Mammary epithelial cell (primary cell): ENCODE results near the gene ALK.

ENCODE experiments used
- EZH2 ChIP-seq: IDR thresholded peaks from 2 replicates; pipeline ENCODE4 v1.6.1; 2012; ENCODE audit warnings: low read length, inconsistent platforms, borderline replicate concordance
- TF ChIP-seq, protein P1 (sequence below), 2 donors: IDR thresholded peaks in 1 of 2; conservative IDR thresholded peaks in 1 of 2; 2 replicates each; pipeline ENCODE4 v1.5.1; 2011 to 2012; ENCODE audit warnings: inconsistent platforms in 2 of 2, low read length in 2 of 2, mild to moderate bottlenecking in 2 of 2, control low read depth in 1 of 2, low read depth in 1 of 2; ENCODE audit not compliant: insufficient read depth in 1 of 2; ENCODE audit errors: extremely low read depth in 1 of 2

DNA sequence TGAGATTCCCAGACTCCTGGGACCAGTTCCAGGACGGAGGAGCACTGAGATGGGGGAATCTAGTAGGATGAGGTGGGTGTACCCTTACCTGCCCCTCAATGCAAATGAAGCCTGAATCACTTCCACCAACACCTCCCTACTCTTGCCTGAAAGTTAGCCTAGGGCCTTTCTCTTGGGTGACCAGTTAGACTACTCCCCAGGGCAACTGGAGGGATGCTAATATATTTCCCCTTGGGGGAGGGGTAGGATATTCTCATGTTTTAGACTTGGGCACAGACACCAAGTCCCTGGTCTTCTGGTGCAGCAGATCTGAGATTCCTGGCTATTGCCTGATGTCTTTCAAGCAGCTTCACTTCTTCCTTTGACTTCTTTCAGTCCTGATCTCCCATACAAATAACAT lies 334.5 kb downstream of the ALK start:
- TF ChIP-seq, protein P1, sequence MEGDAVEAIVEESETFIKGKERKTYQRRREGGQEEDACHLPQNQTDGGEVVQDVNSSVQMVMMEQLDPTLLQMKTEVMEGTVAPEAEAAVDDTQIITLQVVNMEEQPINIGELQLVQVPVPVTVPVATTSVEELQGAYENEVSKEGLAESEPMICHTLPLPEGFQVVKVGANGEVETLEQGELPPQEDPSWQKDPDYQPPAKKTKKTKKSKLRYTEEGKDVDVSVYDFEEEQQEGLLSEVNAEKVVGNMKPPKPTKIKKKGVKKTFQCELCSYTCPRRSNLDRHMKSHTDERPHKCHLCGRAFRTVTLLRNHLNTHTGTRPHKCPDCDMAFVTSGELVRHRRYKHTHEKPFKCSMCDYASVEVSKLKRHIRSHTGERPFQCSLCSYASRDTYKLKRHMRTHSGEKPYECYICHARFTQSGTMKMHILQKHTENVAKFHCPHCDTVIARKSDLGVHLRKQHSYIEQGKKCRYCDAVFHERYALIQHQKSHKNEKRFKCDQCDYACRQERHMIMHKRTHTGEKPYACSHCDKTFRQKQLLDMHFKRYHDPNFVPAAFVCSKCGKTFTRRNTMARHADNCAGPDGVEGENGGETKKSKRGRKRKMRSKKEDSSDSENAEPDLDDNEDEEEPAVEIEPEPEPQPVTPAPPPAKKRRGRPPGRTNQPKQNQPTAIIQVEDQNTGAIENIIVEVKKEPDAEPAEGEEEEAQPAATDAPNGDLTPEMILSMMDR (conservative IDR thresholded peaks at IDR 0.05 in 1 of 2, IDR thresholded peaks at IDR 0.05 in 1 of 2; ENCODE audit: extremely low read depth in 1 of 2, insufficient read depth in 1 of 2, low read depth in 1 of 2, low read length in 2 of 2): no peak
- TF ChIP-seq EZH2: no peak
